H9 (cell line): Measurements from ENCODE around the gene TRPC4AP. TPM values are rescaled to one million over a fixed set of nuclear protein-coding genes. Genes with fewer than 3 reads are reported as not detected.

Experiments used
- DNase-seq: peaks from one replicate; pipeline ENCODE4 v3.0.0-alpha.2; 2017
- H2AFZ ChIP-seq: one replicate; pipeline ENCODE4 v1.6.1; 2013; ENCODE audit warnings: mild to moderate bottlenecking, low read length, control low read depth, moderate library complexity
- H2AK5ac ChIP-seq: 2 replicates; pipeline ENCODE4 v1.6.1; 2013; ENCODE audit warnings: low read length, control low read depth, mixed read lengths; ENCODE audit not compliant: insufficient read length
- H2BK120ac ChIP-seq: one replicate; pipeline ENCODE4 v1.6.1; 2013; ENCODE audit warnings: low read depth, mild to moderate bottlenecking, low read length, control low read depth, inconsistent platforms; ENCODE audit not compliant: poor library complexity, severe bottlenecking
- H2BK12ac ChIP-seq: 2 replicates; pipeline ENCODE4 v1.6.1; 2013; ENCODE audit warnings: low read length, control low read depth, mixed read lengths, low read depth; ENCODE audit not compliant: insufficient read length
- H2BK15ac ChIP-seq: 2 replicates; pipeline ENCODE4 v1.6.1; 2013; ENCODE audit warnings: low read depth, low read length, control low read depth
- H2BK20ac ChIP-seq: one replicate; pipeline ENCODE4 v1.6.1; 2013; ENCODE audit warnings: low read depth, mild to moderate bottlenecking, low read length, control low read depth, inconsistent platforms; ENCODE audit not compliant: poor library complexity, severe bottlenecking
- H2BK5ac ChIP-seq: 2 replicates; pipeline ENCODE4 v1.6.1; 2013; ENCODE audit warnings: low read length, control low read depth, mixed read lengths; ENCODE audit not compliant: insufficient read length
- H3K14ac ChIP-seq: 2 replicates; pipeline ENCODE4 v1.6.1; 2013; ENCODE audit warnings: low read length, control low read depth; ENCODE audit not compliant: insufficient read depth
- H3K18ac ChIP-seq: 2 replicates; pipeline ENCODE4 v1.6.1; 2013; ENCODE audit warnings: low read depth, mild to moderate bottlenecking, mixed read lengths, low read length, control low read depth; ENCODE audit not compliant: insufficient read length
- H3K23ac ChIP-seq: 2 replicates; pipeline ENCODE4 v1.6.1; 2013; ENCODE audit warnings: low read length, control low read depth, mixed read lengths, low read depth; ENCODE audit not compliant: insufficient read length
- H3K23me2 ChIP-seq: 2 replicates; pipeline ENCODE4 v1.6.1; 2013; ENCODE audit warnings: low read depth, mild to moderate bottlenecking, mixed read lengths, low read length, control low read depth; ENCODE audit not compliant: insufficient read length, poor library complexity, severe bottlenecking
- H3K27ac ChIP-seq: 2 replicates; pipeline ENCODE4 v1.5.1; 2013; ENCODE audit warnings: low read length, control low read depth, mixed read lengths, low read depth; ENCODE audit not compliant: insufficient read length
- H3K27me3 ChIP-seq: 2 replicates; pipeline ENCODE4 v1.6.1; 2013; ENCODE audit warnings: low read length, control low read depth, inconsistent platforms; ENCODE audit not compliant: insufficient read depth
- H3K4ac ChIP-seq: 2 replicates; pipeline ENCODE4 v1.6.1; 2013; ENCODE audit warnings: low read depth, mild to moderate bottlenecking, control low read depth, inconsistent platforms, low read length, moderate library complexity
- H3K4me1 ChIP-seq: 2 replicates; pipeline ENCODE4 v1.6.1; 2013; ENCODE audit warnings: low read length, control low read depth, inconsistent platforms; ENCODE audit not compliant: insufficient read depth
- H3K4me2 ChIP-seq: 2 replicates; pipeline ENCODE4 v1.6.1; 2013; ENCODE audit warnings: low read length, control low read depth, mixed read lengths; ENCODE audit not compliant: insufficient read length, insufficient read depth
- H3K56ac ChIP-seq: 2 replicates; pipeline ENCODE4 v1.6.1; 2013; ENCODE audit warnings: low read depth, mild to moderate bottlenecking, mixed read lengths, low read length, control low read depth; ENCODE audit not compliant: insufficient read length
- H3K79me1 ChIP-seq: 2 replicates; pipeline ENCODE4 v1.6.1; 2013; ENCODE audit warnings: low read depth, mild to moderate bottlenecking, moderate library complexity, low read length, control low read depth, inconsistent platforms; ENCODE audit not compliant: insufficient read depth, poor library complexity, severe bottlenecking
- H3K79me2 ChIP-seq: 2 replicates; pipeline ENCODE4 v1.6.1; 2013; ENCODE audit warnings: low read length, control low read depth, inconsistent platforms; ENCODE audit not compliant: insufficient read depth
- H3K9ac ChIP-seq: 2 replicates; pipeline ENCODE4 v1.6.1; 2013; ENCODE audit warnings: low read length, control low read depth, mixed read lengths; ENCODE audit not compliant: insufficient read length; ENCODE audit errors: extremely low read depth
- H3K9me3 ChIP-seq: one replicate; pipeline ENCODE4 v1.6.1; 2013; ENCODE audit warnings: low read depth, low read length, inconsistent platforms; ENCODE audit not compliant: control insufficient read depth
- H3T11ph ChIP-seq: one replicate; pipeline ENCODE4 v1.6.1; 2013; ENCODE audit warnings: mild to moderate bottlenecking, low read length, control low read depth, inconsistent platforms
- H4K20me1 ChIP-seq: one replicate; pipeline ENCODE4 v1.6.1; 2013; ENCODE audit not compliant: control insufficient read depth, insufficient read length, insufficient read depth
- H4K5ac ChIP-seq: 2 replicates; pipeline ENCODE4 v1.6.1; 2013; ENCODE audit warnings: low read depth, mild to moderate bottlenecking, mixed read lengths, low read length, control low read depth; ENCODE audit not compliant: insufficient read length
- H4K8ac ChIP-seq: replicated peaks from 2 replicates; pipeline ENCODE4 v1.6.1; 2013; ENCODE audit warnings: low read length, control low read depth, mixed read lengths, low read depth; ENCODE audit not compliant: insufficient read length
- H4K91ac ChIP-seq: 2 replicates; pipeline ENCODE4 v1.6.1; 2013; ENCODE audit warnings: low read depth, mild to moderate bottlenecking, moderate library complexity, mixed read lengths, low read length, control low read depth; ENCODE audit not compliant: insufficient read length
- H3K27ac Mint-ChIP-seq, 3 experiments: 2 replicates in 2 of 3; 3 replicates in 1 of 3; pipeline ENCODE4 v1.8.0; 2020 to 2021; ENCODE audit warnings: mixed read lengths in 3 of 3, mild to moderate bottlenecking in 1 of 3, moderate library complexity in 1 of 3
- H3K27me3 Mint-ChIP-seq: 2 replicates; pipeline ENCODE4 v1.8.0; 2021; ENCODE audit warnings: low read depth, mild to moderate bottlenecking, moderate library complexity, mixed read lengths
- H3K36me3 Mint-ChIP-seq, 3 experiments: 2 replicates in 2 of 3; 3 replicates in 1 of 3; pipeline ENCODE4 v1.8.0; 2020 to 2021; ENCODE audit warnings: low read depth in 3 of 3, mixed read lengths in 3 of 3; ENCODE audit not compliant: insufficient read depth in 1 of 3
- H3K4me1 Mint-ChIP-seq, 2 experiments: 2 replicates each; pipeline ENCODE4 v1.8.0; 2020; ENCODE audit warnings: mixed read lengths in 2 of 2
- H3K4me3 Mint-ChIP-seq, 2 experiments: 2 replicates in 1 of 2; 3 replicates in 1 of 2; pipeline ENCODE4 v1.8.0; 2020 to 2021; ENCODE audit warnings: mild to moderate bottlenecking in 2 of 2, mixed read lengths in 2 of 2, moderate library complexity in 1 of 2
- H3K9me3 Mint-ChIP-seq, 2 experiments: 2 replicates in 1 of 2; 3 replicates in 1 of 2; pipeline ENCODE4 v1.8.0; 2020; ENCODE audit warnings: mild to moderate bottlenecking in 2 of 2, mixed read lengths in 2 of 2, moderate library complexity in 1 of 2
- WGBS: extraction: QIAGEN DNeasy Blood & Tissue Kit; methylation state at CpG from one replicate; pipeline ENCODE4 v1.1.7; 2013; ENCODE audit warnings: missing lambda C conversion rate, low lambda C conversion rate, mixed read lengths; ENCODE audit not compliant: insufficient read length; ENCODE audit errors: extremely low coverage; 5-methylcytosine and 5-hydroxymethylcytosine counted together
- total RNA-seq: library from RNA; stranded (reverse); gene quantifications from 2 replicates; pipeline ENCODE4 v1.2.1, GENCODE V29; 2021
- TF ChIP-seq, protein P1 (sequence below): fragments of 200-600 bp; sonication (generic); conservative IDR thresholded peaks from 3 replicates; pipeline ENCODE4 v1.8.0; 2021; ENCODE audit warnings: antibody characterized with exemption, mild to moderate bottlenecking

Gene TRPC4AP
- total RNA-seq, 1 experiment from 2014 or later = 93.9 TPM

DNA sequence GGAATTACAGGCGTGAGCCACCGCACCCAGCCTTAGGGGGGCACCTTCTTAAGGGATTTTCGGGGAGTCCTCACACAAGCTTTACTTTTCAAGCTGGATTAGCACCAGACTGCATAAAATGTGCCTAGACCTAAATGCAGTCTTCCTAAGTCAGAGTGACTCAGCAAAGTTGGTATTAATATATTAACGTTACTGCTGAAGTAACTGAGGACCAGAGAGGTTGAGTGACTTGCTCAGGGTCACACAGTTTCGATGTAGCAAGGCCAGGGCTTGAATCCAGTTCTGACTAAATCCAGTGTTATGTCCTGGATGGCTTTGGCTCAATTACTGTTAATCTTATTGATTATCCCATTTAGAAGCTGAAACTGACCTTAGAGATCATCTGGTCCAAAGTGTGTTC, 41.1 kb upstream of the TRPC4AP start:
- Mint-ChIP-seq H3K9me3 (no peaks in the 10 kb centered on the region), H3K4me1 (peaks cover 5 to 7% of the 10 kb centered on the region in 2 experiments; a peak in 3 of 4 replicates), H3K4me3 (no peak overlapping the region), H3K36me3 (peaks cover 4 to 79% (median 59%) of the 10 kb centered on the region in 3 experiments; a peak in 6 of 7 replicates), H3K27me3 (no peaks in the 10 kb centered on the region), H3K27ac (no peak overlapping the region)
- Histone ChIP-seq H2AK5ac (no peak overlapping the region), H3K23ac (no peak overlapping the region), H4K91ac (no peak overlapping the region), H3K18ac (no peak overlapping the region), H2BK20ac (no peak overlapping the region), H3K79me2 (no peaks in the 10 kb centered on the region), H3K27ac (no peak overlapping the region), H2BK12ac (no peak overlapping the region), H3K4me2 (no peak overlapping the region), H3K23me2 (no peaks in the 10 kb centered on the region), H3K27me3 (no peaks in the 10 kb centered on the region), H3K14ac (no peak overlapping the region), H3K9me3 (no peaks in the 10 kb centered on the region), H4K20me1 (no peaks in the 10 kb centered on the region), H2BK5ac (no peak overlapping the region), H2BK15ac (no peak overlapping the region), H4K8ac (no peak overlapping the region), H2AFZ (no peak overlapping the region), H3K56ac (no peak overlapping the region), H3T11ph (no peak overlapping the region), H3K79me1 (no peaks in the 10 kb centered on the region), H3K9ac (no peak overlapping the region), H3K4me1 (no peaks in the 10 kb centered on the region), H3K4ac (no peak overlapping the region), H4K5ac (no peak overlapping the region), H2BK120ac (no peak overlapping the region)
- TF ChIP-seq, protein P1, sequence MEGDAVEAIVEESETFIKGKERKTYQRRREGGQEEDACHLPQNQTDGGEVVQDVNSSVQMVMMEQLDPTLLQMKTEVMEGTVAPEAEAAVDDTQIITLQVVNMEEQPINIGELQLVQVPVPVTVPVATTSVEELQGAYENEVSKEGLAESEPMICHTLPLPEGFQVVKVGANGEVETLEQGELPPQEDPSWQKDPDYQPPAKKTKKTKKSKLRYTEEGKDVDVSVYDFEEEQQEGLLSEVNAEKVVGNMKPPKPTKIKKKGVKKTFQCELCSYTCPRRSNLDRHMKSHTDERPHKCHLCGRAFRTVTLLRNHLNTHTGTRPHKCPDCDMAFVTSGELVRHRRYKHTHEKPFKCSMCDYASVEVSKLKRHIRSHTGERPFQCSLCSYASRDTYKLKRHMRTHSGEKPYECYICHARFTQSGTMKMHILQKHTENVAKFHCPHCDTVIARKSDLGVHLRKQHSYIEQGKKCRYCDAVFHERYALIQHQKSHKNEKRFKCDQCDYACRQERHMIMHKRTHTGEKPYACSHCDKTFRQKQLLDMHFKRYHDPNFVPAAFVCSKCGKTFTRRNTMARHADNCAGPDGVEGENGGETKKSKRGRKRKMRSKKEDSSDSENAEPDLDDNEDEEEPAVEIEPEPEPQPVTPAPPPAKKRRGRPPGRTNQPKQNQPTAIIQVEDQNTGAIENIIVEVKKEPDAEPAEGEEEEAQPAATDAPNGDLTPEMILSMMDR = no peak
- no CpG with 5 or more reads among the region's 5 CpGs for WGBS
- DNase-seq = no peak
